Fibroblast of pulmonary artery (primary cell): ENCODE measurements around the gene TSPAN18.

Source experiments
- DNase-seq: peaks from one replicate; pipeline ENCODE4 v3.0.0-alpha.2; 2010; ENCODE audit warnings: low read depth
- H3K4me3 ChIP-seq: replicated peaks from 2 replicates; pipeline ENCODE4 v1.5.1; 2011; ENCODE audit warnings: low read depth, mild to moderate bottlenecking, control low read depth, low read length, moderate library complexity
- TF ChIP-seq, protein P1 (sequence below): IDR thresholded peaks from 2 replicates; pipeline ENCODE4 v1.5.1; 2011; ENCODE audit warnings: mild to moderate bottlenecking, control low read depth, low read length, inconsistent platforms; ENCODE audit errors: missing control alignments

Gene TSPAN18

DNA sequence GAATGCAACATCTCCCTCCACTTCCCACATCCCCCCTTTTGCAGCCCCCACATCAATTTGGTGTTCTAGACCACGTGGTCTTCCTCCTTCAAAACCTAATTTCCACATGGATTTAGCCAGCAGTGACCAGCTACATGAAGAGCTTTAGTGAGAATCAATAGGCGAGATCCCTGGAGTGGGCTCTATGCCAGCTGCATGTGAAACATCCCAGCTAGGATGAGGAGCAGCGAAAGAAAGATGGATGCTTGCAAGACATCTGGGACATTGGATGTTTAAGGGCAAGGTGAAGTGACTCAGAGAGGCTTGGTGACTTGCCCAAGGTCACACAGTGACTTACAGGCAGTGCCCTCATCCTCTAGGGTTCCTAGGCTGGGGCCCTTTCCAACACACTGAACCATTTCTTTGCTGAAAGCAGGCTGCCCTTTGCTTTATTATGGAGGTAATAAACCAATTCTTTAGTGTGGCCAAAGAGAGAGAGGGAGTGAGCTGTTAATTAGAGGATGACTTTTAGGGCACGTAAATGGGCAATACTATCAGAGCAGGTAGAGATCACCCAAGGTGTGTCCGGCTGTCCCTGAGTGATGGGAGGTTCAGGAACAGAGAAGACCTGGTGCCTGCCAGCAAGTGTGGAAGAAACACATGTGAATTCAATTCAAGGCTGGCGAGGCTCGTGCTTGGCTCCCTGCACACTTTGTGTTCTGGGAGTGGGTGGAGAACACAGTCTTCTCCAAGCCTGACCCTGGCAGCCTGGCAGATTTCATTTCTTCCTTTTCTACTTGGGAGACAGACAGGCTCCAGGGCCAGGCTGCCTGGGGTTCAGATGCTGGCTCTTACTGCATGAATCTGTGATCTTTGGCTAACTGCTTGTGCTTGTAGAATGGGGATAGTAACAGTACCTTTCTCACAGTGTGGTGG is 24.0 kb downstream of the TSPAN18 start:
- TF ChIP-seq, protein P1, sequence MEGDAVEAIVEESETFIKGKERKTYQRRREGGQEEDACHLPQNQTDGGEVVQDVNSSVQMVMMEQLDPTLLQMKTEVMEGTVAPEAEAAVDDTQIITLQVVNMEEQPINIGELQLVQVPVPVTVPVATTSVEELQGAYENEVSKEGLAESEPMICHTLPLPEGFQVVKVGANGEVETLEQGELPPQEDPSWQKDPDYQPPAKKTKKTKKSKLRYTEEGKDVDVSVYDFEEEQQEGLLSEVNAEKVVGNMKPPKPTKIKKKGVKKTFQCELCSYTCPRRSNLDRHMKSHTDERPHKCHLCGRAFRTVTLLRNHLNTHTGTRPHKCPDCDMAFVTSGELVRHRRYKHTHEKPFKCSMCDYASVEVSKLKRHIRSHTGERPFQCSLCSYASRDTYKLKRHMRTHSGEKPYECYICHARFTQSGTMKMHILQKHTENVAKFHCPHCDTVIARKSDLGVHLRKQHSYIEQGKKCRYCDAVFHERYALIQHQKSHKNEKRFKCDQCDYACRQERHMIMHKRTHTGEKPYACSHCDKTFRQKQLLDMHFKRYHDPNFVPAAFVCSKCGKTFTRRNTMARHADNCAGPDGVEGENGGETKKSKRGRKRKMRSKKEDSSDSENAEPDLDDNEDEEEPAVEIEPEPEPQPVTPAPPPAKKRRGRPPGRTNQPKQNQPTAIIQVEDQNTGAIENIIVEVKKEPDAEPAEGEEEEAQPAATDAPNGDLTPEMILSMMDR = no peak
- no peak for DNase-seq

GRCh38 chr11:44752300-44752699 is 25.5 kb downstream of the TSPAN18 start:
- no peak for DNase-seq
- H3K4me3 ChIP-seq = no peak overlapping the region
- TF ChIP-seq, protein P1 = no peak

More for the DNA sequence above, 24.0 kb downstream of the TSPAN18 start:
- H3K4me3 ChIP-seq = no peak overlapping the region

GRCh38 chr11:44752713-44753112 is 26.0 kb downstream of the TSPAN18 start:
- H3K4me3 ChIP-seq = no peak overlapping the region
- TF ChIP-seq, protein P1 = no peak
- no peak for DNase-seq

GRCh38 chr11:44753961-44754645 is 27.3 kb downstream of the TSPAN18 start:
- TF ChIP-seq, protein P1 = no peak
- no peak for DNase-seq
- no peak overlapping the region for H3K4me3 ChIP-seq

DNA sequence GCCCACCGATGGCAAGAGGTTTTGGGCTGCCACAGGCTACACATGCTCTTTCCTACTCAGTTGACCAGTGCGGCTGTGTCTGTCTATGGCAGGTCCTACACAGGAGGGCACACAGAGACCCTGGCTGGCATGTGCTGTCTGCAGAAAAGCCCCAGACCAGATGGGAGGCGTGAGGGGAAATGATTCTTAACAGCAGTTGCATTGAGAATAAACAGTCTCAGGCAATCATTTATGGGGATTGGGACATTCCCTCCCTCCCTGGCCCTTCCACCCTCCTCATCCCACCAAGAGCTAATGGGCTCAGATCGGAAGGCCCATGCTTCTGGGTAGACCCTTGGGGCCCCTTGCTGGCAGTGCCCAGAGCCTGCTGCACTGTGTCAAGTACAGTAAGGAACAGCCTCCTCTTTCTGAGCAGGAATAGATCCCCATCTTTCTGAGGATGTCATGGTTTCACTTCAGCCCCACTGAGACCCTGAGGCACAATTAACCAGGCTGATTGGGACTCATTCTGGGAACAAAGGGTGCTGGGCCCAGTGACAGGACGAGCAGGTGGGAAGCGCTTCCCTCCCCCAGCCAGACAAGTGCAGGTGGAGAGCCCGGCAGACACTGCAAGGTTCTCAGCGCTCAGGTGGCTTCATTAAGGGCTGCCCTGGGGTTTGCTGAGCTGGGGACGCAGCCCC is 28.3 kb downstream of the TSPAN18 start:
- DNase-seq = no peak
- TF ChIP-seq, protein P1 = no peak
- H3K4me3 ChIP-seq = no peak overlapping the region

DNA sequence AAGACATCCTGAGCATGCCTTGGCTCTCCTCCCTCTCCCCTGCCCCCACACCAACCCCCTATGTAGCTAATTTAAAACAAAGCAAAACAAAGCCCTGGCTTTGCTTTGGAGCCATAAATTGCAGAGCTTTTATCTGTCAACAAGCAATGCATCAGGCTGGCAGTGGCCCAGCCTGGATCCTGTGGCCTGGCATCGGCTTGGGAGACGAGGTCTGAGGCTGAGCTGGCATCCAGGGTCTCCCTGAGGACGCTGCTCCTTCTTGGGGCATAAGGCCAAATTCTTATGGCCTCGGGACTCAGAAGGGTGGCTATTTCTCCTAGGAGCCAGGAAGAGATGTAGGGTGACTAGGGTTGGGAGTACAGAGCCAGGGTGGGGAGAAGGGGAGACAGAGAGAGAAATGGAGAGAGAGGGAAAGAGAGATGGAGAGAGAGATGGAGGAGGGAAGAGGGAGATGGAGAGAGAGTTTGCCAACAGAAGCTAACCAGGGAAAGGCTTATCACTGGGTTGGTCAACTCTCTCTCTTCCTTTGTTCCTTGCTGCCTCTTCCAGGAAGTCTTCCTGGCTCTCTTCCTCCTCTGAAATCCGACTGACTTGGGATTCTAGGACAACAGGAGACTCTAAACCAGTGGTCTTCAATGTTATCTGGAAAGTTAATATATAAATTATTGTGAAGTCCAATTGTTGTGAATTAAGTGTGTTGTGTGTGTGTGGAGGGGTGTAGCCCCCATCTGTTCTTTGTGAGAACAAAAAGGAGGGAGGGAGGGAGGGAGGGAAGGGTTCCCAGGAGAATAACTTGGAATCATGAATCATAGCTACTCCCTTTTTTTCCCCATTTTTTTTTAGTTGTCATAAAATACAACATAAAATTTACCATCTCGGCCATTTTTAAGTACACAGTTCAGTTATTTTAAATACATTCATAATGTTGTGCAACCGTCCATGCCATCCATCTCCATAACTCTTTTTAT is 29.1 kb downstream of the TSPAN18 start:
- no peak overlapping the region for H3K4me3 ChIP-seq
- DNase-seq = peak; percentile 39
- TF ChIP-seq, protein P1 = no peak
